K562 (cell line): ENCODE measurements around the gene CR2.

ENCODE experiments used
- FOXP1 ChIP-seq: sonication (generic); formaldehyde crosslinking; IDR thresholded peaks from 2 replicates; pipeline ENCODE4 v1.8.0; 2022; ENCODE audit warnings: mild to moderate bottlenecking, missing genetic modification reagents
- HDGF ChIP-seq: fragments of 450-650 bp; IDR thresholded peaks from 2 replicates; pipeline ENCODE4 v1.6.1; 2016
- SAFB2 ChIP-seq: fragments of 200-400 bp; formaldehyde crosslinking; IDR thresholded peaks from 2 replicates; pipeline ENCODE4 v1.6.1; 2018; ENCODE audit warnings: borderline replicate concordance, low read length, low read depth, moderate library complexity; ENCODE audit not compliant: severe bottlenecking
- STAT6 ChIP-seq: sonication (generic); formaldehyde crosslinking; IDR thresholded peaks from 2 replicates; pipeline ENCODE4 v1.8.1; 2023; ENCODE audit warnings: mild to moderate bottlenecking, missing genetic modification reagents

- TF ChIP-seq STAT6 (CRISPR knock-in tag), result no peak
- no peak for TF ChIP-seq HDGF
- no peak for TF ChIP-seq SAFB2
- TF ChIP-seq FOXP1 (CRISPR knock-in tag), result no peak
These were observed 39.1 kb downstream of the CR2 start for GRCh38 chr1:207493212-207493611.
